GM13977 (cell line): ENCODE data around the gene HORMAD2.
"Not testable (repeated sequence)": the region's sequence is repeated elsewhere in the genome, so short reads cannot be mapped to it uniquely, and the experiment has no call there.

Experiments used
- DNase-seq: peaks from one replicate; pipeline ENCODE4 v3.0.0; 2012; ENCODE audit warnings: low spot score
- CTCF ChIP-seq: IDR thresholded peaks from 2 replicates; pipeline ENCODE4 v1.5.1; 2012; ENCODE audit warnings: mild to moderate bottlenecking, control low read depth; ENCODE audit not compliant: insufficient read depth; ENCODE audit errors: extremely low read depth, missing control alignments
- in situ Hi-C: fragments of 300-500 bp; cut with MboI; formaldehyde crosslinking; loops from one replicate; pipeline ENCODE4 v1.12.0; 2022; ENCODE audit warnings: low sequenced_read_pairs, low pct_unique_long_range_greater_than_20kb, mixed read lengths, inconsistent platforms; ENCODE audit not compliant: unreplicated experiment

The HORMAD2 gene

GRCh38 chr22:30054067-30054763, 26.0 kb upstream of the HORMAD2 start:
- no peak for DNase-seq
- in situ Hi-C loops: no loop called here
- no peak for TF ChIP-seq CTCF

GRCh38 chr22:30054764-30055069, 25.5 kb upstream of the HORMAD2 start:
- no peak for TF ChIP-seq CTCF
- no peak for DNase-seq
- in situ Hi-C loops: no loop called here

GRCh38 chr22:30056015-30056414, 24.2 kb upstream of the HORMAD2 start:
- DNase-seq: no peak
- no peak for TF ChIP-seq CTCF
- in situ Hi-C loops: no loop called here

GRCh38 chr22:30057375-30057774, 22.9 kb upstream of the HORMAD2 start:
- no peak for DNase-seq
- in situ Hi-C loops: no loop called here
- TF ChIP-seq CTCF: no peak

- in situ Hi-C loops, DNase-seq: not testable (repeated sequence)
These were observed 20.8 kb upstream of the HORMAD2 start for GRCh38 chr22:30059346-30060020.

GRCh38 chr22:30061094-30061493, 19.2 kb upstream of the HORMAD2 start:
- DNase-seq, in situ Hi-C loops: not testable (repeated sequence)

GRCh38 chr22:30062259-30062658, 18.0 kb upstream of the HORMAD2 start:
- in situ Hi-C loops: no loop called here
- no peak for TF ChIP-seq CTCF
- DNase-seq: no peak
